Measurements from ENCODE around the gene SNIP1.

- no peak for TF ChIP-seq CTCF (IDR thresholded peaks at IDR 0.05; ENCODE audit: low read depth, low read length)
- no peak for TF ChIP-seq POLR2A (IDR thresholded peaks at IDR 0.05; ENCODE audit: extremely low read depth, insufficient read length)
- TF ChIP-seq, protein P1, sequence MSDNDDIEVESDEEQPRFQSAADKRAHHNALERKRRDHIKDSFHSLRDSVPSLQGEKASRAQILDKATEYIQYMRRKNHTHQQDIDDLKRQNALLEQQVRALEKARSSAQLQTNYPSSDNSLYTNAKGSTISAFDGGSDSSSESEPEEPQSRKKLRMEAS (IDR thresholded peaks at IDR 0.05; ENCODE audit: low read depth, low read length) = no peak
Observed at GRCh38 chr1:37487619-37487984, 66.5 kb downstream of the SNIP1 start.
